NB4 (cell line): ENCODE data around the gene ACTRT2.

Experiments
- DNase-seq: peaks from one replicate; pipeline ENCODE4 v3.0.0; 2010; ENCODE audit warnings: low read depth
- H3K4me3 ChIP-seq: one replicate; pipeline ENCODE4 v1.5.1; 2011; ENCODE audit warnings: mild to moderate bottlenecking, low read depth, low read length, moderate library complexity
- CTCF ChIP-seq: IDR thresholded peaks from one replicate; pipeline ENCODE4 v1.5.1; 2012; ENCODE audit warnings: low read depth, low read length
- MAX ChIP-seq: IDR thresholded peaks from 2 replicates; pipeline ENCODE4 v1.6.1; 2011; ENCODE audit warnings: low read depth, low read length
- MYC ChIP-seq: IDR thresholded peaks from 2 replicates; pipeline ENCODE4 v1.6.1; 2011; ENCODE audit warnings: low read depth, low read length
- POLR2A ChIP-seq: IDR thresholded peaks from 2 replicates; pipeline ENCODE4 v1.6.1; 2011; ENCODE audit warnings: mild to moderate bottlenecking; ENCODE audit not compliant: insufficient read length; ENCODE audit errors: extremely low read depth

ACTRT2 gene

GRCh38 chr1:3055051-3055450, 33.8 kb downstream of the ACTRT2 start:
- H3K4me3 ChIP-seq = no peak overlapping the region
- TF ChIP-seq POLR2A = no peak
- TF ChIP-seq CTCF = no peak
- no peak for DNase-seq

- TF ChIP-seq POLR2A (no peak), MYC (no peak), CTCF (no peak)
- DNase-seq = no peak
- no peak overlapping the region for H3K4me3 ChIP-seq
Observed at GRCh38 chr1:3056641-3057040, 35.4 kb downstream of the ACTRT2 start.

- no peak for DNase-seq
- TF ChIP-seq MYC (no peak), MAX (no peak), CTCF (no peak), POLR2A (no peak)
- H3K4me3 ChIP-seq = no peak overlapping the region
Observed at GRCh38 chr1:3058263-3059030, 37.2 kb downstream of the ACTRT2 start.

- H3K4me3 ChIP-seq = no peak overlapping the region
- TF ChIP-seq CTCF (no peak), MAX (no peak), POLR2A (no peak), MYC (no peak)
- no peak for DNase-seq
Observed at GRCh38 chr1:3060127-3060526, 38.9 kb downstream of the ACTRT2 start.

GRCh38 chr1:3060601-3061551, 39.6 kb downstream of the ACTRT2 start:
- DNase-seq = no peak
- H3K4me3 ChIP-seq = no peak overlapping the region
- no peak for TF ChIP-seq CTCF
- no peak for TF ChIP-seq MAX
- TF ChIP-seq POLR2A = no peak
- TF ChIP-seq MYC = no peak
